ENCODE data around the gene STK36. TPM values are rescaled to one million over a fixed set of nuclear protein-coding genes. Genes with fewer than 3 reads are reported as not detected.

Gene STK36
- total and polyA plus RNA-seq, 10 of the 15 experiments (the other 5 are each of a cell fraction or from before 2014, with no cell fraction given) = 4.0 to 22.8 (median 16.7) TPM

DNA sequence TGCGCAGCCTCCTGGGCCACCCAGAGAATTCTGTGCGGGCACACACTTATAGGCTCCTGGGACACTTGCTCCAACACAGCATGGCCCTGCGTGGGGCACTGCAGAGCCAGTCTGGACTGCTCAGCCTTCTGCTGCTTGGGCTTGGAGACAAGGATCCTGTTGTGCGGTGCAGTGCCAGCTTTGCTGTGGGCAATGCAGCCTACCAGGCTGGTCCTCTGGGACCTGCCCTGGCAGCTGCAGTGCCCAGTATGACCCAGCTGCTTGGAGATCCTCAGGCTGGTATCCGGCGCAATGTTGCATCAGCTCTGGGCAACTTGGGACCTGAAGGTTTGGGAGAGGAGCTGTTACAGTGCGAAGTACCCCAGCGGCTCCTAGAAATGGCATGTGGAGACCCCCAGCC is 27.0 kb downstream of the STK36 start (continued):
- TF ChIP-seq CBX3 (IDR thresholded peaks at IDR 0.05; ENCODE audit: borderline replicate concordance, low read depth) (no peak), POLR2AphosphoS5 (IDR thresholded peaks at IDR 0.05; ENCODE audit: low read length) (no peak), SREBF1 (IDR thresholded peaks at IDR 0.05; ENCODE audit: low read length) (no peak), SMAD1 (IDR thresholded peaks at IDR 0.05; ENCODE audit: low read depth, partially characterized antibody) (no peak), CREB1 (IDR thresholded peaks at IDR 0.05; ENCODE audit: low read depth) (no peak), RAD51 (IDR thresholded peaks at IDR 0.05) (no peak)
- TF ChIP-seq, protein P1, sequence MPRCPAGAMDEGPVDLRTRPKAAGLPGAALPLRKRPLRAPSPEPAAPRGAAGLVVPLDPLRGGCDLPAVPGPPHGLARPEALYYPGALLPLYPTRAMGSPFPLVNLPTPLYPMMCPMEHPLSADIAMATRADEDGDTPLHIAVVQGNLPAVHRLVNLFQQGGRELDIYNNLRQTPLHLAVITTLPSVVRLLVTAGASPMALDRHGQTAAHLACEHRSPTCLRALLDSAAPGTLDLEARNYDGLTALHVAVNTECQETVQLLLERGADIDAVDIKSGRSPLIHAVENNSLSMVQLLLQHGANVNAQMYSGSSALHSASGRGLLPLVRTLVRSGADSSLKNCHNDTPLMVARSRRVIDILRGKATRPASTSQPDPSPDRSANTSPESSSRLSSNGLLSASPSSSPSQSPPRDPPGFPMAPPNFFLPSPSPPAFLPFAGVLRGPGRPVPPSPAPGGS (IDR thresholded peaks at IDR 0.05; ENCODE audit: borderline replicate concordance, insufficient read depth, low read depth, low read length, poor library complexity, severe bottlenecking) = no peak

DNA sequence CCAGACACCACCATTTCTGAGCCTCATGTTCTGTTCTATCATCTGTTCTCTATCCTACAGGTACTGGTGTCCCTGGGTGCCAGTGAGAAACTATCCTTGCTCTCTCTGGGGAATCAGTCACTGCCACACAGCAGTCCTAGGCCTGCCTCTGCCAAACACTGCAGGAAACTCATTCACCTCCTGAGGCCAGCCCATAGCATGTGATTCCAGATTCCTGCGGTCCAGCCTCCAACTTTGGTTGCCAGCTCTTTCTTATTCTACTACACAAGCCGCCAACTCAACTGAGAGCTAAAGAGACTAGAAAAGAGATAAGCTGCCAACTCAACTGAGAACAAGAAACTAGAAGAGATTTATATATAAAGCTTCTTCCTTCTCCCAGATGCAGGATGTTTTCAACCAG is 29.9 kb downstream of the STK36 start:
- SMC1A ChIA-PET (ENCODE audit: uncharacterized antibody, unreplicated experiment) = interaction anchor here (0.7 to 1.2 kb wide), 3 partner anchors 9 to 44 kb away, joined by 3 to 4 read pairs (median 3); partner anchors contain the start of gene TTLL4
- ATAC-seq = no peak
- in situ Hi-C loops (cut with MboI) = no loop called here

More for the DNA sequence above, 29.9 kb downstream of the STK36 start:
- no peak overlapping the region for H3K27ac ChIP-seq (ENCODE audit: control insufficient read depth, insufficient read depth)
- H3K4me1 ChIP-seq (ENCODE audit: control insufficient read depth, insufficient read depth, low read length) = no peaks in the 10 kb centered on the region
- TF ChIP-seq ZNF24 (IDR thresholded peaks at IDR 0.05) (no peak), HDAC6 (IDR thresholded peaks at IDR 0.05; ENCODE audit: unreplicated experiment) (no peak), NFYB (IDR thresholded peaks at IDR 0.05; ENCODE audit: insufficient read depth, low read depth, low read length) (no peak), YBX1 (IDR thresholded peaks at IDR 0.05) (no peak), ZBED1 (IDR thresholded peaks at IDR 0.05; ENCODE audit: borderline replicate concordance) (no peak), BRCA1 (IDR thresholded peaks at IDR 0.05; ENCODE audit: low read depth, low read length) (no peak), NR2F1 (conservative IDR thresholded peaks at IDR 0.05) (no peak)
- no TSS peak for BruUV-seq (replicated peaks)
- no peak overlapping the region for H3K4me2 ChIP-seq (ENCODE audit: control insufficient read depth, insufficient read depth)
- no peak for DNase-seq (ENCODE audit: low read depth, low spot score)
- no peaks in the 10 kb centered on the region for H3K79me2 ChIP-seq (ENCODE audit: control insufficient read depth, insufficient read depth, low read length)
- RAD21 ChIA-PET (ENCODE audit: unreplicated experiment) = no interaction called here
- H3K9ac ChIP-seq (ENCODE audit: control insufficient read depth, insufficient read depth, low read length) = no peak overlapping the region
- no peaks in the 10 kb centered on the region for H3K9me3 ChIP-seq (replicated peaks; ENCODE audit: control insufficient read depth, insufficient read depth, low read length)
- 95% methylated on average over 2 of the region's 2 CpGs for WGBS (ENCODE audit: insufficient coverage, insufficient replicate concordance, low lambda C conversion rate, missing lambda C conversion rate)
- H3K36me3 ChIP-seq (ENCODE audit: control insufficient read depth in 2 of 2, insufficient read depth in 2 of 2, low read length in 1 of 2) = peaks cover 0 to 2% of the 10 kb centered on the region in 2 experiments; a peak in 1 of 4 replicates
- POLR2A ChIA-PET = no interaction called here
- no peaks in the 10 kb centered on the region for H3K27me3 ChIP-seq (replicated peaks in 1 of 2; ENCODE audit: control insufficient read depth in 2 of 2, insufficient read depth in 2 of 2, low read length in 1 of 2)
- no peak overlapping the region for H2AFZ ChIP-seq (ENCODE audit: control insufficient read depth, low read depth, low read length)
- FAIRE-seq = no peak
- CTCF ChIA-PET = no interaction called here
- intact Hi-C loops (cut with micrococcal nuclease; ENCODE audit: unreplicated experiment) = no loop called here
- H4K20me1 ChIP-seq (ENCODE audit: control insufficient read depth, insufficient read depth) = no peaks in the 10 kb centered on the region
- no peak overlapping the region for H3K4me3 ChIP-seq
